Smooth muscle cell (in vitro differentiated cells): Measurements from ENCODE around the gene RALY. TPM values are rescaled to one million over a fixed set of nuclear protein-coding genes. Genes with fewer than 3 reads are reported as not detected.

Experiments
- DNase-seq: peaks from one replicate; lab custom pipeline; 2025; ENCODE audit not compliant: unreplicated experiment; lab: John Stamatoyannopoulos, UW
- H2AFZ ChIP-seq: fragments of 200-600 bp; sonication (generic); 2 replicates; pipeline ENCODE4 v1.6.0; 2016; ENCODE audit warnings: antibody characterized with exemption, low read depth, mild to moderate bottlenecking
- H3F3A ChIP-seq: fragments of 200-600 bp; sonication (generic); 2 replicates; pipeline ENCODE4 v1.6.0; 2017; ENCODE audit warnings: antibody characterized with exemption, low read depth
- H3K27ac ChIP-seq: fragments of 200-600 bp; sonication (generic); 2 replicates; pipeline ENCODE4 v1.5.1; 2016; ENCODE audit warnings: low read depth, mild to moderate bottlenecking
- H3K27me3 ChIP-seq: fragments of 200-600 bp; sonication (generic); 2 replicates; pipeline ENCODE4 v1.6.1; 2016; ENCODE audit warnings: low read depth, mild to moderate bottlenecking
- H3K36me3 ChIP-seq: fragments of 200-600 bp; sonication (generic); 2 replicates; pipeline ENCODE4 v1.5.1; 2016; ENCODE audit warnings: low read depth
- H3K4me1 ChIP-seq: fragments of 200-600 bp; sonication (generic); 2 replicates; pipeline ENCODE4 v1.5.1; 2016; ENCODE audit warnings: low read depth
- H3K4me2 ChIP-seq: fragments of 200-600 bp; sonication (generic); 2 replicates; pipeline ENCODE4 v1.6.0; 2016; ENCODE audit warnings: mild to moderate bottlenecking
- H3K4me3 ChIP-seq: fragments of 200-600 bp; sonication (generic); 2 replicates; pipeline ENCODE4 v1.5.1; 2016; ENCODE audit warnings: mild to moderate bottlenecking
- H3K79me2 ChIP-seq: fragments of 200-600 bp; sonication (generic); 2 replicates; pipeline ENCODE4 v1.6.0; 2016; ENCODE audit warnings: low read depth, mild to moderate bottlenecking
- H3K9ac ChIP-seq: fragments of 200-600 bp; sonication (generic); 2 replicates; pipeline ENCODE4 v1.6.0; 2016; ENCODE audit warnings: low read depth
- H3K9me3 ChIP-seq: fragments of 200-600 bp; sonication (generic); replicated peaks from 2 replicates; pipeline ENCODE4 v1.5.1; 2016; ENCODE audit warnings: low read depth
- H4K20me1 ChIP-seq: fragments of 200-600 bp; sonication (generic); 2 replicates; pipeline ENCODE4 v1.6.0; 2016; ENCODE audit warnings: low read depth
- WGBS: methylation state at CpG from one replicate; pipeline ENCODE4 v1.1.7; 2016; ENCODE audit warnings: low lambda C conversion rate; 5-methylcytosine and 5-hydroxymethylcytosine counted together
- polyA plus RNA-seq: library from polyadenylated mRNA; unstranded; fragments of >200 nt; fragmentation: Nextera tagmentation; extraction: Ambion mirVana; gene quantifications from 2 replicates; pipeline ENCODE4 v1.2.1, GENCODE V29; 2016
- total RNA-seq: library from RNA; depleted of rRNA; stranded (reverse); fragments of >200 nt; gene quantifications from 2 replicates; pipeline ENCODE4 v1.2.3, GENCODE V29; 2014
- TF ChIP-seq, protein P1 (sequence below): fragments of 200-600 bp; sonication (generic); IDR thresholded peaks from 2 replicates; pipeline ENCODE4 v1.5.1; 2017; ENCODE audit warnings: borderline replicate concordance, mild to moderate bottlenecking, antibody characterized with exemption; ENCODE audit not compliant: insufficient read depth, poor library complexity, severe bottlenecking

RALY gene
- total RNA-seq = 95.8 and 99.7 TPM in 2 replicates
- polyA plus RNA-seq = 193 and 218 TPM in 2 replicates

DNA sequence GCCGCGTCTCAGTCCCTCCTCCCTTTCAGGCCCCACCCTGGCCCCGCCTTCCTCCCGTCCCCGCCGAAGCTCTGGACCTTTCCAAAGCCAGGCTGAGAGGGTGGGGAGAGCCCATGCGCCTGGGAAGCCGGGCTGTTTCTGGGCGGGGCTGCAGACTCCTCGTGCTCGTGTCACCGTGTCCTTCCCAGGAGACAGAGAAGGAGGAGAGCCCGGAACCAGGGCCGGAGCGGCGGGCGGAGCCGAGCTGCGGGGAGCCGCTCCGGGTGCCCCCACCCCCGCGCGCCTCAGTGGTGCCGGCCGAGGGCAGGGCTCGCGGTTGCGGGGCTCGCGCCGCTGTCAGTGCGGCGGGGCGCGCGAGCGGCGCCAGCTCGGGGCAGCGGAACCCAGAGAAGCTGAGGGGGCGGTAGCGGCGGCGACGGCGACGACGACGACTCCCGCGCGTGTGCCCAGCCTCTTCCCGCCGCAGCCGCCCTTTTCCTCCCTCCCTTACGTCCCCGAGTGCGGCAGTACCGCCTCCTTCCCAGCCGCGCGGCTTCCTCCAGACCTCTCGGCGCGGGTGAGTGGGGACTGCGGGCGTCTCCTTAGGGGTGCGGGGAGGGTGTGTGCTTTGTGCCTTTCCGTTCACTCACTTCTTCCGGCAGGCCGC lies at the start of gene RALY:
Gene RALY (plus strand): TSS at position 336 of the 646 bp plus-strand sequence. CDS start 78,164 bp downstream, outside the sequence.
- peaks cover 42% of the 10 kb centered on the region for H3K79me2 ChIP-seq
- WGBS = under 1% methylated on average over 47 of the region's 72 CpGs
- no peak for DNase-seq

GRCh38 chr20:33944914-33945313 lies 48.8 kb upstream of the RALY start:
- Histone ChIP-seq H3K4me2 (no peak overlapping the region), H3K27me3 (no peaks in the 10 kb centered on the region), H3K27ac (no peak overlapping the region), H3F3A (no peaks in the 10 kb centered on the region), H2AFZ (no peak overlapping the region), H3K4me1 (no peaks in the 10 kb centered on the region), H4K20me1 (no peaks in the 10 kb centered on the region), H3K36me3 (no peaks in the 10 kb centered on the region), H3K9me3 (no peaks in the 10 kb centered on the region), H3K4me3 (no peak overlapping the region), H3K79me2 (no peaks in the 10 kb centered on the region), H3K9ac (no peak overlapping the region)
- DNase-seq = no peak
- TF ChIP-seq, protein P1, sequence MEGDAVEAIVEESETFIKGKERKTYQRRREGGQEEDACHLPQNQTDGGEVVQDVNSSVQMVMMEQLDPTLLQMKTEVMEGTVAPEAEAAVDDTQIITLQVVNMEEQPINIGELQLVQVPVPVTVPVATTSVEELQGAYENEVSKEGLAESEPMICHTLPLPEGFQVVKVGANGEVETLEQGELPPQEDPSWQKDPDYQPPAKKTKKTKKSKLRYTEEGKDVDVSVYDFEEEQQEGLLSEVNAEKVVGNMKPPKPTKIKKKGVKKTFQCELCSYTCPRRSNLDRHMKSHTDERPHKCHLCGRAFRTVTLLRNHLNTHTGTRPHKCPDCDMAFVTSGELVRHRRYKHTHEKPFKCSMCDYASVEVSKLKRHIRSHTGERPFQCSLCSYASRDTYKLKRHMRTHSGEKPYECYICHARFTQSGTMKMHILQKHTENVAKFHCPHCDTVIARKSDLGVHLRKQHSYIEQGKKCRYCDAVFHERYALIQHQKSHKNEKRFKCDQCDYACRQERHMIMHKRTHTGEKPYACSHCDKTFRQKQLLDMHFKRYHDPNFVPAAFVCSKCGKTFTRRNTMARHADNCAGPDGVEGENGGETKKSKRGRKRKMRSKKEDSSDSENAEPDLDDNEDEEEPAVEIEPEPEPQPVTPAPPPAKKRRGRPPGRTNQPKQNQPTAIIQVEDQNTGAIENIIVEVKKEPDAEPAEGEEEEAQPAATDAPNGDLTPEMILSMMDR = no peak
- 72% methylated on average over 5 of the region's 5 CpGs for WGBS

More for the DNA sequence above, at the start of gene RALY:
- Histone ChIP-seq H3F3A (peaks cover 3% of the 10 kb centered on the region), H3K27me3 (no peaks in the 10 kb centered on the region), H2AFZ (peak within 1 kb of the TSS; percentile 65), H3K4me2 (peak within 1 kb of the TSS; percentile 91), H3K4me1 (peaks cover 17% of the 10 kb centered on the region), H3K27ac (peak within 1 kb of the TSS; percentile 95), H3K36me3 (no peaks in the 10 kb centered on the region), H3K9ac (peak within 1 kb of the TSS; percentile 94), H4K20me1 (peaks cover 48% of the 10 kb centered on the region), H3K4me3 (peak within 1 kb of the TSS; percentile 96), H3K9me3 (no peaks in the 10 kb centered on the region)
- TF ChIP-seq, protein P1 = no peak

- TF ChIP-seq, protein P1 = no peak
- Histone ChIP-seq H3F3A (no peaks in the 10 kb centered on the region), H3K79me2 (no peaks in the 10 kb centered on the region), H3K36me3 (no peaks in the 10 kb centered on the region), H3K4me2 (no peak overlapping the region), H4K20me1 (no peaks in the 10 kb centered on the region), H3K4me3 (no peak overlapping the region), H3K27ac (no peak overlapping the region), H3K27me3 (no peaks in the 10 kb centered on the region), H3K4me1 (no peaks in the 10 kb centered on the region), H2AFZ (no peak overlapping the region), H3K9me3 (no peaks in the 10 kb centered on the region), H3K9ac (no peak overlapping the region)
- no peak for DNase-seq
- WGBS = 85% methylated on average over 5 of the region's 5 CpGs
These were observed 48.2 kb upstream of the RALY start for GRCh38 chr20:33945391-33946081.
